ENCODE measurements around the gene TMEM250.

TMEM250 gene

GRCh38 chr9:136116360-136117098 lies 2.1 kb downstream of the TMEM250 start:
- no peak overlapping the region for H3K4me3 ChIP-seq (replicated peaks in 1 of 2; ENCODE audit: low read depth in 2 of 2, low read length in 2 of 2)

GRCh38 chr9:136115641-136116359 lies 2.9 kb downstream of the TMEM250 start:
- H3K4me3 ChIP-seq (replicated peaks in 1 of 2; ENCODE audit: low read depth in 2 of 2, low read length in 2 of 2): no peak overlapping the region
- no peak for DNase-seq (ENCODE audit: low read depth in 2 of 2)
- no peak for TF ChIP-seq CTCF (IDR thresholded peaks at IDR 0.05; ENCODE audit: low read depth, low read length)

More at GRCh38 chr9:136116360-136117098, 2.1 kb downstream of the TMEM250 start:
- no peak for DNase-seq (ENCODE audit: low read depth in 2 of 2)
- no peak for TF ChIP-seq CTCF (IDR thresholded peaks at IDR 0.05; ENCODE audit: low read depth, low read length)

GRCh38 chr9:136115206-136115605 lies 3.5 kb downstream of the TMEM250 start:
- no peak overlapping the region for H3K4me3 ChIP-seq (replicated peaks in 1 of 2; ENCODE audit: low read depth in 2 of 2, low read length in 2 of 2)
- no peak for TF ChIP-seq CTCF (IDR thresholded peaks at IDR 0.05; ENCODE audit: low read depth, low read length)
- no peak for DNase-seq (ENCODE audit: low read depth in 2 of 2)

- TF ChIP-seq CTCF (IDR thresholded peaks at IDR 0.05; ENCODE audit: low read depth, low read length): no peak
- no peak for DNase-seq (ENCODE audit: low read depth in 2 of 2)
- H3K4me3 ChIP-seq (replicated peaks in 1 of 2; ENCODE audit: low read depth in 2 of 2, low read length in 2 of 2): no peak overlapping the region
These were observed 4.1 kb downstream of the TMEM250 start for GRCh38 chr9:136114610-136115009.

GRCh38 chr9:136112541-136112940 lies 6.1 kb downstream of the TMEM250 start:
- H3K4me3 ChIP-seq (replicated peaks in 1 of 2; ENCODE audit: low read depth in 2 of 2, low read length in 2 of 2): no peak overlapping the region
- no peak for DNase-seq (ENCODE audit: low read depth in 2 of 2)
- no peak for TF ChIP-seq CTCF (IDR thresholded peaks at IDR 0.05; ENCODE audit: low read depth, low read length)

GRCh38 chr9:136111910-136112309 lies 6.8 kb downstream of the TMEM250 start:
- no peak for TF ChIP-seq CTCF (IDR thresholded peaks at IDR 0.05; ENCODE audit: low read depth, low read length)
- DNase-seq (ENCODE audit: low read depth in 2 of 2): no peak
- no peak overlapping the region for H3K4me3 ChIP-seq (replicated peaks in 1 of 2; ENCODE audit: low read depth in 2 of 2, low read length in 2 of 2)
